Measurements from ENCODE around the gene TUT1. TPM values are rescaled to one million over a fixed set of nuclear protein-coding genes. Genes with fewer than 3 reads are reported as not detected.
"Not testable (repeated sequence)": the region's sequence is repeated elsewhere in the genome, so short reads cannot be mapped to it uniquely, and the experiment has no call there.

TUT1 gene, protein sequence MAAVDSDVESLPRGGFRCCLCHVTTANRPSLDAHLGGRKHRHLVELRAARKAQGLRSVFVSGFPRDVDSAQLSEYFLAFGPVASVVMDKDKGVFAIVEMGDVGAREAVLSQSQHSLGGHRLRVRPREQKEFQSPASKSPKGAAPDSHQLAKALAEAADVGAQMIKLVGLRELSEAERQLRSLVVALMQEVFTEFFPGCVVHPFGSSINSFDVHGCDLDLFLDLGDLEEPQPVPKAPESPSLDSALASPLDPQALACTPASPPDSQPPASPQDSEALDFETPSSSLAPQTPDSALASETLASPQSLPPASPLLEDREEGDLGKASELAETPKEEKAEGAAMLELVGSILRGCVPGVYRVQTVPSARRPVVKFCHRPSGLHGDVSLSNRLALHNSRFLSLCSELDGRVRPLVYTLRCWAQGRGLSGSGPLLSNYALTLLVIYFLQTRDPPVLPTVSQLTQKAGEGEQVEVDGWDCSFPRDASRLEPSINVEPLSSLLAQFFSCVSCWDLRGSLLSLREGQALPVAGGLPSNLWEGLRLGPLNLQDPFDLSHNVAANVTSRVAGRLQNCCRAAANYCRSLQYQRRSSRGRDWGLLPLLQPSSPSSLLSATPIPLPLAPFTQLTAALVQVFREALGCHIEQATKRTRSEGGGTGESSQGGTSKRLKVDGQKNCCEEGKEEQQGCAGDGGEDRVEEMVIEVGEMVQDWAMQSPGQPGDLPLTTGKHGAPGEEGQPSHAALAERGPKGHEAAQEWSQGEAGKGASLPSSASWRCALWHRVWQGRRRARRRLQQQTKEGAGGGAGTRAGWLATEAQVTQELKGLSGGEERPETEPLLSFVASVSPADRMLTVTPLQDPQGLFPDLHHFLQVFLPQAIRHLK
- polyA plus RNA-seq (ENCODE audit: insufficient read length in 3 of 3): 10 to 100 TPM; 21.2 to 27.7 (median 23.7) TPM
- long read RNA-seq, donor 1, partial matches to known transcripts: 0 of 2 reads
- long read RNA-seq, donor 1, other reads (novel, unspliced or antisense): 0 of 2 reads
- long read RNA-seq, donor 2, partial matches to known transcripts: 0 of 3 reads
- long read RNA-seq, donor 2, other reads (novel, unspliced or antisense): 0 of 3 reads
- long read RNA-seq, donor 3, partial matches to known transcripts: 0 of 3 reads
- long read RNA-seq, donor 3, other reads (novel, unspliced or antisense): 0 of 3 reads
- long read RNA-seq, donor 4, partial matches to known transcripts: 0 of 5 reads
- long read RNA-seq, donor 4, other reads (novel, unspliced or antisense): 0 of 5 reads
- long read RNA-seq, donor 5: 0 reads
- long read RNA-seq, donor 6, partial matches to known transcripts: 0 of 7 reads
- long read RNA-seq, donor 6, other reads (novel, unspliced or antisense): 0 of 7 reads
- long read RNA-seq, donor 7, partial matches to known transcripts: 0 of 5 reads
- long read RNA-seq, donor 7, other reads (novel, unspliced or antisense): 0 of 5 reads
- long read RNA-seq, donor 8, partial matches to known transcripts: 0 of 9 reads
- long read RNA-seq, donor 8, other reads (novel, unspliced or antisense): 0 of 9 reads
- long read RNA-seq, donor 9, partial matches to known transcripts: 0 of 3 reads
- long read RNA-seq, donor 9, other reads (novel, unspliced or antisense): 0 of 3 reads
- long read RNA-seq, donor 10, partial matches to known transcripts: 0 of 3 reads
- long read RNA-seq, donor 10, other reads (novel, unspliced or antisense): 0 of 3 reads
- long read RNA-seq, donor 11, partial matches to known transcripts: 0 of 5 reads
- long read RNA-seq, donor 11, other reads (novel, unspliced or antisense): 0 of 5 reads
- long read RNA-seq, donor 12, partial matches to known transcripts: 0 of 1 reads
- long read RNA-seq, donor 12, other reads (novel, unspliced or antisense): 0 of 1 reads
- long read RNA-seq, donor 13: 0 reads
- long read RNA-seq, donor 14, partial matches to known transcripts: 0 of 2 reads
- long read RNA-seq, donor 14, other reads (novel, unspliced or antisense): 0 of 2 reads
- long read RNA-seq, donor 15: 0 reads
- long read RNA-seq, donor 16, transcript TUT1-202 (9 exons, 2,826 nt): major isoform, 8 of 10 reads
- long read RNA-seq, donor 16, partial matches to known transcripts: 0 of 10 reads
- long read RNA-seq, donor 16, other reads (novel, unspliced or antisense): 0 of 10 reads

DNA sequence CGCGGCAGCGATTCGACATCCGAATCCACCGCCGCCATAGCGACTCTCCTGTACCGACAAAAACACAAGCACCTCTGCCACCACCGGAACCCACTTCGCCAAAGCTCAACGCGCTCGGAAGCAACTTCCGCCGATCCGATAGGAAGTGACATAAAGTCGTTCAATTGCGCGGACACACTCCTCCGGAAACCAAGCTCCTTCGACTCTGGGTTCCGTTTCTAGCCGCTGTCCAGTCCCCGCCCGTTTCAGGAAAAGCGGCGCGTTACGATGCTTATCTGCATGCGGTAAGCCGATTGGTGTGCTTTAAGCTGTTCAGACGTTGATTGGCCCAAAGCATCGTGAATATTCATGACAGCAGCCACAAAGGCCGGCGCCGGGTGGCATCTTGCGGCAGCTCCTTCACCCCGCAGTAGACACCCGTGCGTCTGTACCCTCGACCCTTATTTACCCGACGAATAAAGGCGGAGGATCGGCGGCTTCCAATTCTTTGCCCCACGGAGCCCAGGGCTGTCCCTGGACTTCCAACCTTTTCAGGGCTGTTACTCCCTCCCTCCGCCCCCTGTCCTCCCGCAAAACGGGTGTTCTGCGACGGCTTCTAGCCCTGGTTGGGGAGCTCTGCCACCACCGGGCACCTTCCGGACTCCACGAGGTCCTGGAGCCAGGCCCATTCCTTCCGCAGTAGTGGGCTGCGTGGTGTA lies at the start of gene TUT1:
Gene TUT1, minus strand, starts transcription at position 76 of the 698 bp plus-strand sequence. Its CDS starts 38 bp downstream, at position 38.
- DNase-seq (ENCODE audit: extremely low read depth in 1 of 11, low read depth in 9 of 11, low spot score in 4 of 11): peak in 10 of 11 donors; percentile 96 to 99 (median 98)

DNA sequence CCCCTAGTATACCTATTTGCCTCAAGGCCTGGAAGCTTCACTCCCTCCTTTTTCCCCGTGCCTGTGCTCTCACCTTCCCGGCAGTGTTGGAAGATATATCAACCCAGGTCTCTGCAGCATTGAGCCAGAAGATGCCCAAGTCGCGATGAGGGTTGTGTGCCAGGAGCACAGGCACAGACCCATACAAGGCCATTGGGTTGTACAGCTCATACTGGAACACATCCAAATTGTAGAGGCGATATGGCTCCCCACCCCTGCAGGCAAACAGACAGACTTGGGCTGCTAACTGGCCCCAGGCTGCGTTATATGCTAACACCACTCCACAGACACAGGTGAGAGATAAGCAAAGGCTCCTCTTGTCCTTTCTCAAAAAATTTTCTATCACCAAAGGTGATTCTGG lies 41.2 kb upstream of the TUT1 start:
- no peak for DNase-seq (ENCODE audit: extremely low read depth in 1 of 11, low read depth in 9 of 11, low spot score in 4 of 11)

DNA sequence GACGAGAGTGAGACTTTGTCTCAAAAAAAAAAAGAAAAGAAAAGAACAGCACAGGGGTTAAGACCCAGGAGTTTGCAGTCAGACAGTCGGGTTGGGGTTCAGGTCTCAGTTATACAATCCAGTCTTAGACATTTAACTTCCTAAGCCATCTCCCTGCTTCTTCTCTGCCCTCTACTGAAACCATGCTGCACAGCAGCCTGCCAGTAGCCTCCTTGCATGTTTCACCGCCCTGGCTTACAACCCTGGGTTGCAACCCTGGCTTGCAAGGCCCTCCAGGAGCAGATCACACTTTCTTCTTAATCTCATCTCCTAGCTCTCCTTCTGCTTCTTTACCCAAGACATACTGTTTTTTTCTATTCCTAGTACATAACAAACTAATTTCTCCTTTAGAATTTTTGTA lies 36.4 kb upstream of the TUT1 start:
- DNase-seq (ENCODE audit: extremely low read depth in 1 of 11, low read depth in 9 of 11, low spot score in 4 of 11): no peak

DNA sequence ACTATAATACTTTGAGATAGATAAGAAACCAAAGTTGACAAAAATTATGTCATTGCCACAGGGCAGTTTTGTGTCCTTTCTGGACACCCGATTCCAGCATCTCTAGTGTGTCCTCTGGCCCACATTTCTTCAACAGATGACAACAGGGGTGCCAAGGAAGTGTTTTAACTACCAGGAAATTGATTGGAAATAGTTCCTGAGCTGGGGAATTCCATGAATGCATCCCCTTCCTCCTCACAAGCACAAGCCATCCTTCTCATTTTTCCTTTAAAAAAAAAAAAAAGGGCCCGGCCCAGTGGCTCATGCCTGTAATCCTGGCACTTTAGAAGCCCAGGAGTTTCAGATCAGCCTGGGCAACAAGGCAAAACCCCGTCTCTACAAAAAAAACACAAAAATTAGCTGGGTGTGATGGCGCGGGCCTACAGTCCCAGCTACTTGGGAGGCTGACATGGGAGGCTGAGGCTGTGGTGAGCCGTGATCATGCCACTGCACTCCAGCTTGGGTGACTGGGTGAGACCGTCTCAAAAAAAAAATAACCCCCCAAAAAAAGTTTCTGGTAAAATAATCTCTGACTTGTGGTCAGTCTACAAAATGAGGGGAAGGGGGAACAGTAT lies 31.3 kb upstream of the TUT1 start:
- no peak for DNase-seq (ENCODE audit: extremely low read depth in 1 of 11, low read depth in 9 of 11, low spot score in 4 of 11)

DNA sequence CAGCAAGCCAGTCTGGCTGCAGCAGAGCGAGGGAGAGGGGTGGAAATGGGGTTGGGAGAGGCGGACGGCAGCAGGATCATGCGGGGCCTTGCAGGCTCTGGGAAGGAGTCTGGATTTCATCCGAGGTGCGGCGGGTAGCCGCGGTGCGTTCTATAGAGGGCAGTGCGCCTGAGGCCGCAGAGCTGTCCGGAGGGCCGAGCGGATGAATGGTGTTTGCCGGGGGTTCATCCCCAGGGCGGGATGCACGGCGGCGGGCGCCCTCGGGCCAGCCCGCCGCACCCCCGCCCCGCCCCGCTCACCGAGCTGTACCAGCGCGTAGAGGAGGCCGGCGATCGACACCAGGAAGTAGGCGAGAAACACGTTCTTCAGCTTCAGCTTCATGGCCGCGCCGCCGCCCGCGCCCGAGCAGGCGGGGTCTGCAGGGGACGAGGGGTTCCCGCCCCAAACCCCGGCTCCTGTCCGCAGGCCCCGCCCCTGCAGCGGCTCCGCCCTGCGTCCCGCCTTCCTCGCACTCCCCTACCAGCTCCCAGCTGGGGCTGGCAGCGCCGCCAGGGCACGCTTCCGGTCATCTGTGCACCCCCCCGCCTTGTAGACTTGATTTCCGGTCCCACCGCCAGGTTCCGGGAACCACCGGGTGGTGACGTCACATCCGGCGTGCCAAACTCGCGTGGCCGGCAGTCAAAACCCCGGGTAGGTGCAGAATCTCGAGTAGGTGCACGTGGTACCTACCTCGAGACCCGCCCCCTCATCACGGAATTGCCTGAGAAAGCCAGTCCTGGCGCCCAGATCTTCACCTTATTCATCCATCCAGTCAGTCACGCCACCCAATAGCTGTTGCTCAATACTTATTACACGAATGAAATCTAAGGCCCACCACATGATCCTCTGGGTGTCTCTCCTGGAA lies 30.5 kb upstream of the TUT1 start, which contains the start of gene B3GAT3:
Gene B3GAT3, minus strand, starts transcription at position 420 of the 904 bp plus-strand sequence. Its CDS starts 39 bp downstream, at position 381.
- peak; percentile 87 to 96 (median 93) for DNase-seq (ENCODE audit: extremely low read depth in 1 of 11, low read depth in 9 of 11, low spot score in 4 of 11)

DNA sequence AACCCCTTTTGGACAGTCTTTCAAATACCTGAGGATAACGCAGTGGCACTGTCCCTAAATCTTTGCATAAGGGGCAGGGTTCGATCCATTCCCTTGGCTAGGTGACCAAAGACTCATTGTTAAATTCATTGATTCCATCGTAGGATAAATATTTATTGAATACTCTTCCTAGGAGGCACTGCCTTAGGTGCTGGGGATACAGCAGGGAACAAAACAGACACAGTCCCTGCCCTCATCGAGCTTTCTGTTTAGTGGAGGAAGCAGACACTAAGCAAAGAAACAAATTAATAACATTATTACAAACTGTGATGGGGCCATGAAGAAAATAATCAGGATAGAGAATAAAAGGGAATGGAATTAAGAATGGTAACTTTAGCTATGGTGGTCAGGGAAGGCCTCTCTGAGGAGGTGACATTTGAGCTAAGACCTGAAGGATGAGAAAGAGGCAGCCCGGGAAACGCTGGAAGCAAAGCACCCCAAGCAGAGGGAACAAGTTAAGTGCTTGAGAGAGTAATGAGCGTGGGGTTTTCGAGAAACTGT lies 29.8 kb upstream of the TUT1 start:
- no peak for DNase-seq (ENCODE audit: extremely low read depth in 1 of 11, low read depth in 9 of 11, low spot score in 4 of 11)

DNA sequence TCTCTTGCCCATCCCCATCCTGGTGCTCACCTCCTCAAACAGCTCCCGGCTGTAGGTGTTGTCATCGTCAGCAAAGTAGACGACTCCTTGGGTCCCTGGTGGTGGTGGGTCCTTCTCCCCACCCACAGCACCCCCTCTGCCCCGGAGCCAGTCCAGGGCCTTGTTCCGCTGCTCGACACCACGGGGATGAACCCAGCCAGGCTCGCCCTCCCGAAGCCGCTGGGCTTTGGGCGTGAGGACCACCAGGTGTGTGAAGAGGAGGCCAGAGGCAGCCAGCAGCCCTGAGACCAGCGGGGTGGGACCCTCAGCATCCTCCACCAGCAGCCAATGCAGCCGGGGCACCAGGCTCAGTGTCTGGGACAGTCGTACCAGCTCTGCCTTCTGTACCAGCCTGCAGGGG lies 25.6 kb upstream of the TUT1 start:
- DNase-seq (ENCODE audit: extremely low read depth in 1 of 11, low read depth in 9 of 11, low spot score in 4 of 11): not testable (repeated sequence)

DNA sequence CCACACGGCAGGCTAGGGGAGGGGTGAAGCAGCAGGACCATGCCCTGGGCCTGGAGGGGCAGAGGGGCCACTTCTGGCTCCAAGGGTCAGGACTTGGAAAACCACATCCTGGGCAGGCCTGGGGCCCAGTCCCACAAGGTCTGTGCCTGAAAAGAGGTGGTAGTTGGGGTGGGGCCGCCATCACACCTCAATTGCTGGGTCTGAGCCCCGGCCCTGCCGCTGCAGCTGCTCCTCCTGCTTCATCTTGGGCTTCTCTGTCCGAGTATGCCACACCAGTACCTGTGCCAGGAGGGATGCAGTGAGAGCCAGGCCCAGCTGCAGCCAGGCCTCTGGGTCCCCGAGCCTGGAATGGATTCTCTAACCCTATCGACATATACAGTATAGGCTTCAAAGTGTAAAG lies 24.2 kb upstream of the TUT1 start:
- no peak for DNase-seq (ENCODE audit: extremely low read depth in 1 of 11, low read depth in 9 of 11, low spot score in 4 of 11)

DNA sequence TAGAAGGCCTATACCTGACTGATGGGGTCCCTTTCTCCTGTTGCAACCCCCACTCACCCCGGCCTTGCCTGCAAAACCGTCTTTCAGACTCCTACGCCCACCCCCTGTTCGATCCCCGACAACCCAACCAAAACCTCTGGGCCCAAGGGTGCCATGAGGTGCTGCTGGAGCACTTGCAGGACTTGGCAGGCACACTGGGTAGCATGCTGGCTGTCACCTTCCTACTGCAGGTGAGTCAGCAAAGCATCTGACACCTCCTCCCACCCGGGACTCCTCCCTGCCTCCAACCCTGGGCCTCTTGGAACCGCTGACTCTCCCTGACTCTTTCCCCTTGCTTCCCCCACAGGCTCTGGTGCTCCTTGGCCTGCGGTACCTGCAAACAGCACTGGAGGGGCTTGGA lies 23.0 kb upstream of the TUT1 start:
- DNase-seq (ENCODE audit: extremely low read depth in 1 of 11, low read depth in 9 of 11, low spot score in 4 of 11): no peak

DNA sequence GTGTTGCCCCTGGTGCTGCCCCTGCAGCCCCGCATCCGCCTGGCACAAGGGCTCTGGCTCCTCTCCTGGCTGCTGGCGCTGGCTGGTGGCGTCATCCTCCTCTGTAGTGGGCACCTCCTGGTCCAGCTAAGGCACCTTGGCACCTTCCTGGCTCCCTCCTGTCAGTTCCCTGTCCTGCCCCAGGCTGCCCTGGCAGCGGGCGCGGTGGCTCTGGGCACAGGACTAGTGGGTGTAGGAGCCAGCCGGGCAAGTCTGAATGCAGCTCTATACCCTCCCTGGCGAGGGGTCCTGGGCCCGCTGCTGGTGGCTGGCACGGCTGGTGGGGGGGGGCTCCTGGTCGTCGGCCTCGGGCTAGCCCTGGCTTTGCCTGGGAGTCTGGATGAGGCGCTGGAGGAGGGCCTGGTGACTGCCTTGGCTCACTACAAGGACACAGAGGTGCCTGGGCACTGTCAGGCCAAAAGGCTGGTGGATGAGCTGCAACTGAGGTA lies 22.0 kb upstream of the TUT1 start:
- no peak for DNase-seq (ENCODE audit: extremely low read depth in 1 of 11, low read depth in 9 of 11, low spot score in 4 of 11)

DNA sequence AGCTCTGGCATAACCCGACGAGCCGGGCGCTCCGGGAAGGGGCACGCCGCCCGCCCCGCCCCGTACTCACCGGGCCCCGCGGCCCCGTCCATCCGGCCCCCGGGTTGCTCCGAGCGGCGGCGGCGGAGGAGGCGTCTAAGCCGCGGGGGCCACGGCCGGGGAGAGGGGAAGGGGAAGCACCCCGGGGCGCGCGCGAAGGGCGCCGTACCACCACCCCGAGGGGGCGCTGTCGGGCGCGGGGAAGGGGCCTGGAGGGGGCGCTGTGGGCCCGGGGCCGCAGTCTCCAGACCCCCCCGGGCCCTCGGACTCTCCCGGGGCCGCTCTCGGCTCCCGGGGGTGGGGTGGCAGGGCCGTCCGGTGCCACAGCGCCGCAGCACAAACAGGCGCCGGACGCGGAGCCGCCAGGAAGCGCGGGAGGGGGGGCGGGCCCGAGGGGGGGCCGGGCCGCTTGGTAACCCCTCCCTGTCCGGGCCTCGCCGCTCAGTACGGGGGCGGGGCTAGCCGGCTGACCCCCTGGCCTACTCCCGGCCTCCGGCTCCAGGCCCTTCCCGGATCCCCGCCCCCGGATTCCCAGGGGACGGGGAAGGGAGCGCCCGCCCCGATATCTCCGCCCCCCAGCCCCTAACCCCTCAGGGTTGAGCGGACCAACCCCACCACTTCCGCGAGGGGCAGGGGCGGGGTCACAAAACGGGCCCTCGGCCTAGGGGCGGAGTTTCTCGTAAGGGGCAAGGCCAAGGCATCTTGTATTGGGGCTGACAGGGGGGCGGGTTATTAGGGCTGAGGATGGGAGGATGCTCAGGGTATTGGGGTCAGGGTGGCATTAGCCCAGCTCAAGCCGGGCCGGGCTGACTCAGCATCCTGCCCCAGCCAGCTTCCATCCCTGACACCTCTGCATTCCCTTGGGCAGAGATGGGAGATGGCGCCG lies 21.3 kb upstream of the TUT1 start, which contains the start of the genes EML3 and ROM1:
Gene EML3, minus strand, starts transcription at position 410 of the 925 bp plus-strand sequence. Its CDS starts 318 bp downstream, at position 92.
Gene ROM1, plus strand, starts transcription at position 892 of the 925 bp plus-strand sequence. Its CDS starts 25 bp downstream, at position 917.
- peak in 8 of 11 donors; percentile 41 to 77 (median 68) for DNase-seq (ENCODE audit: extremely low read depth in 1 of 11, low read depth in 9 of 11, low spot score in 4 of 11)

DNA sequence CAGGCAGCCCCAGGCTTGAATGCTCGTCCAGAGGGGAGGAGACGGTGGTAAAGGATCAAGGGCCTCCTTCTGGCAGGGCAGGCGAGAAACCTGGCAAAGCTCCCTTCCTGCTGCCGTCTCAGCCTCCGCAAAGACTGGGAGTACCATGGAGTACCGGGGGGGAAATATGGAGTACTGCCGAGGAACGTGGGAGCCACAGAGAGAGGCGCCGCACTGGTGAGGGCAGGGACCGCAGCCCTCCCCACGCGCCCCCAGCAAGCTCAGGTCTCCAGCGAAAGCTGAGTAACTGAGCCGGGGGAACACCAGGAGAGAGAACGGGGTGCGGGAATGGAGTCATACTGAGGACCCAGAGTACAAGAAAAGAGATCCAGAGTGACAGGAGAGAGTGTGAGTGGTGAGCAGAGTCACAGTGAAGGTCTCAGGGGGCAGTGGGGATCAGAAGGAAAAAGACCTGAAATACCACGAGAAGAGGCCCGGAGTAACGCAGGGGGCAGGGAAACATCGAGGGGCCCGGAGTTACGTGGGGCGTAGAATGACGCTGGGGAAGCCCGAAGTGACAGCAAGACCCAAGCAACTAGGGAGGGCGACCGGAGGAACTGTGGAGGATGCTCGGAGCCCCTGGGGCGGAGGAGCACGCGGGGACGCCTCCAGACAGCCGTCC lies 20.5 kb upstream of the TUT1 start:
- no peak for DNase-seq (ENCODE audit: extremely low read depth in 1 of 11, low read depth in 9 of 11, low spot score in 4 of 11)
